ENCODE results near the gene TOR1A. TPM values are rescaled to one million over a fixed set of nuclear protein-coding genes. Genes with fewer than 3 reads are reported as not detected.

TOR1A gene
- total and polyA plus RNA-seq, 2 experiments from 2014 or later: 44.8 to 50.4 TPM

- H3K9me2 ChIP-seq (replicated peaks; ENCODE audit: insufficient read depth): no peaks in the 10 kb centered on the region
- WGBS (ENCODE audit: low lambda C conversion rate, missing lambda C conversion rate): 96% methylated on average over 24 of the region's 28 CpGs
- no peaks in the 10 kb centered on the region for H4K20me1 ChIP-seq (ENCODE audit: insufficient read depth, poor library complexity, severe bottlenecking)
- no peaks in the 10 kb centered on the region for H3K36me3 ChIP-seq (replicated peaks; ENCODE audit: insufficient read depth, low read depth)
- no peaks in the 10 kb centered on the region for H3K4me1 ChIP-seq (ENCODE audit: insufficient read depth)
- no peak overlapping the region for H3K27ac ChIP-seq
- H3K27me3 ChIP-seq: no peaks in the 10 kb centered on the region
- no peak overlapping the region for H3K4me2 ChIP-seq
- no peak for DNase-seq (ENCODE audit: low spot score)
- H3K4me3 ChIP-seq: no peak overlapping the region
- TF ChIP-seq EZH2 (IDR thresholded peaks at IDR 0.05; ENCODE audit: borderline replicate concordance): no peak
- TF ChIP-seq, protein P1, sequence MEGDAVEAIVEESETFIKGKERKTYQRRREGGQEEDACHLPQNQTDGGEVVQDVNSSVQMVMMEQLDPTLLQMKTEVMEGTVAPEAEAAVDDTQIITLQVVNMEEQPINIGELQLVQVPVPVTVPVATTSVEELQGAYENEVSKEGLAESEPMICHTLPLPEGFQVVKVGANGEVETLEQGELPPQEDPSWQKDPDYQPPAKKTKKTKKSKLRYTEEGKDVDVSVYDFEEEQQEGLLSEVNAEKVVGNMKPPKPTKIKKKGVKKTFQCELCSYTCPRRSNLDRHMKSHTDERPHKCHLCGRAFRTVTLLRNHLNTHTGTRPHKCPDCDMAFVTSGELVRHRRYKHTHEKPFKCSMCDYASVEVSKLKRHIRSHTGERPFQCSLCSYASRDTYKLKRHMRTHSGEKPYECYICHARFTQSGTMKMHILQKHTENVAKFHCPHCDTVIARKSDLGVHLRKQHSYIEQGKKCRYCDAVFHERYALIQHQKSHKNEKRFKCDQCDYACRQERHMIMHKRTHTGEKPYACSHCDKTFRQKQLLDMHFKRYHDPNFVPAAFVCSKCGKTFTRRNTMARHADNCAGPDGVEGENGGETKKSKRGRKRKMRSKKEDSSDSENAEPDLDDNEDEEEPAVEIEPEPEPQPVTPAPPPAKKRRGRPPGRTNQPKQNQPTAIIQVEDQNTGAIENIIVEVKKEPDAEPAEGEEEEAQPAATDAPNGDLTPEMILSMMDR (IDR thresholded peaks at IDR 0.05; ENCODE audit: poor library complexity): no peak
- TF ChIP-seq EZH2phosphoT487 (IDR thresholded peaks at IDR 0.05; ENCODE audit: low read depth, severe bottlenecking, unreplicated experiment): no peak
- no peaks in the 10 kb centered on the region for H3K9me3 ChIP-seq (ENCODE audit: low read depth)
- H2AFZ ChIP-seq: no peak overlapping the region
- no peaks in the 10 kb centered on the region for H3K79me2 ChIP-seq
Measured at GRCh38 chr9:129868872-129869486, 45.0 kb upstream of the TOR1A start.

- H2AFZ ChIP-seq: no peak overlapping the region
- H4K20me1 ChIP-seq (ENCODE audit: insufficient read depth, poor library complexity, severe bottlenecking): no peaks in the 10 kb centered on the region
- no peaks in the 10 kb centered on the region for H3K9me3 ChIP-seq (ENCODE audit: low read depth)
- no peak for DNase-seq (ENCODE audit: low spot score)
- 89% methylated on average over 45 of the region's 48 CpGs for WGBS (ENCODE audit: low lambda C conversion rate, missing lambda C conversion rate)
- TF ChIP-seq EZH2 (IDR thresholded peaks at IDR 0.05; ENCODE audit: borderline replicate concordance) (no peak), EZH2phosphoT487 (IDR thresholded peaks at IDR 0.05; ENCODE audit: low read depth, severe bottlenecking, unreplicated experiment) (no peak)
- TF ChIP-seq, protein P1 (IDR thresholded peaks at IDR 0.05; ENCODE audit: poor library complexity): no peak
- no peaks in the 10 kb centered on the region for H3K36me3 ChIP-seq (replicated peaks; ENCODE audit: insufficient read depth, low read depth)
- no peaks in the 10 kb centered on the region for H3K27me3 ChIP-seq
- no peaks in the 10 kb centered on the region for H3K9me2 ChIP-seq (replicated peaks; ENCODE audit: insufficient read depth)
- no peaks in the 10 kb centered on the region for H3K4me1 ChIP-seq (ENCODE audit: insufficient read depth)
- H3K79me2 ChIP-seq: no peaks in the 10 kb centered on the region
- no peak overlapping the region for H3K4me2 ChIP-seq
- no peak overlapping the region for H3K4me3 ChIP-seq
- no peak overlapping the region for H3K27ac ChIP-seq
Measured at GRCh38 chr9:129868023-129868871, 44.3 kb upstream of the TOR1A start.

DNA sequence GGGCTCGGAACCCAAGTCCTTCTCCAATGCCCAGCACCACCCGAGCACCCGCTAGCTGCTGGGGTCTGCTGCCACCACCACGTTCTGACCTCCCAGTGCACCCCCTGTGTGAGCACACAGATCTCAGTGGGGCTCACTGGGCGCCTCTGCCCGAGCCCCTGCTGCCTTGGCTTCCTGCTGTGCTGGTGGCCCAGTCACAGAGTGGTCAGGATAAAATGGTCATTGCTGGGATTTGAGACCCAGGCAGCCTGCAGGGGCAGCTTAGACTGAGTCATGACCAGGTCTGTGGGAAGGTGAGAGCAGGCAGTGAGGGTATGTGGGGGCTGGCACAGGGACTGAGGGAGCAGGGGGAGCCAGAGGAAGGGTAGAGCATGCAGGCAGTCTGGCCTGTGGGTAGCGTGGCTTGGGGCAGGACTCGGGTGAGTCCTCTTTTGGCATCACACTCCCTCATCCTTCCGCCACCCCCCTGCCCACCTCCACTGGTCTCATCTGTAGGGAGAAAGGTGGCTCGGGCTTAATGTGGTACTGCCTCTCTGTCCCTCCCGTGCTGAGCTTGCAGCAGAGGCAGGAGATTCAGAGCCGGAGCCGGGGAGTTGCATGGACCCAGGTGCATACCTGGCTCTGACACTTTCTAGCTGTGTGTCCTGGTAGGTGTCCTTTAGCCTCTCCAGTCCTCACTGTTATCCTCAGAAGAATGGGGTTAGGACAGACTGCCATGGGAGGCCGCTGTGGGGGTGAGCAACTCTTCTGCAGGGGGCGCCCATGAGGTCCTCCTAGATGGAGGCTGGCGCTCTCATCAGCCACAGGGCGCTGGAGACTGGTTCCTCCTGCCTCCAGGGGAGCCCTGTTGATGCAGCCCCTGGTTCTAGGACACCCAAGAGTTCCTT lies 43.4 kb upstream of the TOR1A start:
- DNase-seq (ENCODE audit: low spot score): no peak
- H3K9me2 ChIP-seq (replicated peaks; ENCODE audit: insufficient read depth): no peaks in the 10 kb centered on the region
- H3K27me3 ChIP-seq: no peaks in the 10 kb centered on the region
- H3K79me2 ChIP-seq: no peaks in the 10 kb centered on the region
- 87% methylated on average over 16 of the region's 17 CpGs for WGBS (ENCODE audit: low lambda C conversion rate, missing lambda C conversion rate)
- H3K4me3 ChIP-seq: no peak overlapping the region
- TF ChIP-seq EZH2 (IDR thresholded peaks at IDR 0.05; ENCODE audit: borderline replicate concordance): no peak
- no peak overlapping the region for H3K4me2 ChIP-seq
- no peaks in the 10 kb centered on the region for H3K9me3 ChIP-seq (ENCODE audit: low read depth)
- no peak overlapping the region for H2AFZ ChIP-seq
- H3K36me3 ChIP-seq (replicated peaks; ENCODE audit: insufficient read depth, low read depth): no peaks in the 10 kb centered on the region
- H4K20me1 ChIP-seq (ENCODE audit: insufficient read depth, poor library complexity, severe bottlenecking): no peaks in the 10 kb centered on the region
- H3K27ac ChIP-seq: no peak overlapping the region
- H3K4me1 ChIP-seq (ENCODE audit: insufficient read depth): no peaks in the 10 kb centered on the region
